Ectodermal cell (in vitro differentiated cells): ENCODE data around the gene SKI.

Experiments
- H3K27ac ChIP-seq: 2 replicates; pipeline ENCODE4 v1.7.0; 2013; ENCODE audit warnings: mild to moderate bottlenecking, low read depth, low read length; ENCODE audit not compliant: insufficient read depth, poor library complexity, severe bottlenecking
- H3K27me3 ChIP-seq: 2 replicates; pipeline ENCODE4 v1.7.0; 2013; ENCODE audit warnings: mild to moderate bottlenecking, low read length; ENCODE audit not compliant: insufficient read depth, control insufficient read depth, poor library complexity, severe bottlenecking
- H3K36me3 ChIP-seq: one replicate; pipeline ENCODE4 v1.7.0; 2013; ENCODE audit warnings: low read length; ENCODE audit not compliant: control insufficient read depth, insufficient read depth
- H3K4me1 ChIP-seq: one replicate; pipeline ENCODE4 v1.7.0; 2013; ENCODE audit warnings: low read length; ENCODE audit not compliant: control insufficient read depth, insufficient read depth
- H3K4me3 ChIP-seq: 2 replicates; pipeline ENCODE4 v1.7.0; 2013; ENCODE audit warnings: low read depth, low read length, control low read depth; ENCODE audit not compliant: insufficient read depth
- H3K9me3 ChIP-seq: 2 replicates; pipeline ENCODE4 v1.7.0; 2013; ENCODE audit warnings: mild to moderate bottlenecking, low read length, moderate library complexity; ENCODE audit not compliant: control insufficient read depth
- WGBS, 2 experiments: methylation state at CpG; one replicate each; pipeline ENCODE4 v1.1.7; 2013; ENCODE audit warnings: missing lambda C conversion rate in 2 of 2; 5-methylcytosine and 5-hydroxymethylcytosine counted together

SKI gene

GRCh38 chr1:2210084-2210653, 17.9 kb upstream of the SKI start:
- peaks cover 48% of the 10 kb centered on the region for H3K4me1 ChIP-seq
- no peaks in the 10 kb centered on the region for H3K9me3 ChIP-seq
- no peak overlapping the region for H3K4me3 ChIP-seq
- no peak overlapping the region for H3K27ac ChIP-seq
- no peaks in the 10 kb centered on the region for H3K36me3 ChIP-seq
- 84 to 85% methylated on average over 19 of the region's 19 CpGs for WGBS, 2 experiments
- H3K27me3 ChIP-seq: peaks cover 11% of the 10 kb centered on the region

- H3K27ac ChIP-seq: no peak overlapping the region
- H3K4me1 ChIP-seq: peaks cover 48% of the 10 kb centered on the region
- H3K27me3 ChIP-seq: peaks cover 6% of the 10 kb centered on the region
- H3K9me3 ChIP-seq: no peaks in the 10 kb centered on the region
- H3K36me3 ChIP-seq: no peaks in the 10 kb centered on the region
- no peak overlapping the region for H3K4me3 ChIP-seq
- 92 to 93% methylated on average over 13 of the region's 13 CpGs for WGBS, 2 experiments
Measured at GRCh38 chr1:2210786-2211185, 17.3 kb upstream of the SKI start.

GRCh38 chr1:2212274-2212531, 15.9 kb upstream of the SKI start:
- Histone ChIP-seq H3K27ac (peak overlapping the region; percentile 95), H3K36me3 (no peaks in the 10 kb centered on the region), H3K9me3 (no peaks in the 10 kb centered on the region), H3K4me3 (no peak overlapping the region), H3K4me1 (peaks cover 48% of the 10 kb centered on the region), H3K27me3 (no peaks in the 10 kb centered on the region)
- 16 to 25% methylated on average over 10 of the region's 10 CpGs for WGBS, 2 experiments

GRCh38 chr1:2212532-2213491, 15.3 kb upstream of the SKI start:
- no peak overlapping the region for H3K4me3 ChIP-seq
- H3K4me1 ChIP-seq: peaks cover 48% of the 10 kb centered on the region
- H3K27ac ChIP-seq: peak overlapping the region; percentile 95
- no peaks in the 10 kb centered on the region for H3K27me3 ChIP-seq
- H3K36me3 ChIP-seq: no peaks in the 10 kb centered on the region
- 25 to 26% methylated on average over 49 of the region's 49 CpGs for WGBS, 2 experiments
- no peaks in the 10 kb centered on the region for H3K9me3 ChIP-seq

GRCh38 chr1:2213576-2214505, 14.3 kb upstream of the SKI start:
- peak overlapping the region; percentile 50 for H3K27ac ChIP-seq
- H3K9me3 ChIP-seq: no peaks in the 10 kb centered on the region
- no peak overlapping the region for H3K4me3 ChIP-seq
- 84% methylated on average over 32 of the region's 32 CpGs for WGBS, 2 experiments
- peaks cover 38% of the 10 kb centered on the region for H3K4me1 ChIP-seq
- no peaks in the 10 kb centered on the region for H3K27me3 ChIP-seq
- no peaks in the 10 kb centered on the region for H3K36me3 ChIP-seq

- H3K27ac ChIP-seq: peak overlapping the region; percentile 16
- 88 to 89% methylated on average over 21 of the region's 21 CpGs for WGBS, 2 experiments
- no peaks in the 10 kb centered on the region for H3K36me3 ChIP-seq
- H3K4me1 ChIP-seq: peaks cover 33% of the 10 kb centered on the region
- no peak overlapping the region for H3K4me3 ChIP-seq
- no peaks in the 10 kb centered on the region for H3K9me3 ChIP-seq
- no peaks in the 10 kb centered on the region for H3K27me3 ChIP-seq
Measured at GRCh38 chr1:2214541-2215241, 13.4 kb upstream of the SKI start.

GRCh38 chr1:2215329-2215728, 12.8 kb upstream of the SKI start:
- Histone ChIP-seq H3K4me1 (peaks cover 33% of the 10 kb centered on the region), H3K36me3 (no peaks in the 10 kb centered on the region), H3K27ac (no peak overlapping the region), H3K4me3 (no peak overlapping the region), H3K9me3 (no peaks in the 10 kb centered on the region), H3K27me3 (no peaks in the 10 kb centered on the region)
- WGBS, 2 experiments: 93% methylated on average over 14 of the region's 14 CpGs

- Histone ChIP-seq H3K9me3 (no peaks in the 10 kb centered on the region), H3K36me3 (no peaks in the 10 kb centered on the region), H3K27me3 (no peaks in the 10 kb centered on the region), H3K4me3 (no peak overlapping the region), H3K4me1 (peaks cover 29% of the 10 kb centered on the region), H3K27ac (no peak overlapping the region)
- WGBS, 2 experiments: 95 to 96% methylated on average over 25 of the region's 25 CpGs
Measured at GRCh38 chr1:2215909-2216766, 12.0 kb upstream of the SKI start.

GRCh38 chr1:2216767-2217058, 11.4 kb upstream of the SKI start:
- H3K4me1 ChIP-seq: peaks cover 29% of the 10 kb centered on the region
- H3K9me3 ChIP-seq: no peaks in the 10 kb centered on the region
- no peaks in the 10 kb centered on the region for H3K27me3 ChIP-seq
- no peaks in the 10 kb centered on the region for H3K36me3 ChIP-seq
- WGBS, 2 experiments: 89 to 93% methylated on average over 7 of the region's 7 CpGs
- no peak overlapping the region for H3K4me3 ChIP-seq
- H3K27ac ChIP-seq: no peak overlapping the region
